HG03565 (cell line): Measurements from ENCODE around the gene ADGRD1.

Source experiments
- ATAC-seq: cut with Tn5 transposase; IDR thresholded peaks from one replicate; pipeline ENCODE4 v1.9.1; 2021; ENCODE audit warnings: mild to moderate bottlenecking, moderate library complexity; ENCODE audit not compliant: unreplicated experiment

The ADGRD1 gene

GRCh38 chr12:131187602-131188001 is 233.9 kb downstream of the ADGRD1 start:
- no peak for ATAC-seq

GRCh38 chr12:131188131-131189050 is 234.7 kb downstream of the ADGRD1 start:
- ATAC-seq, result no peak

GRCh38 chr12:131189781-131190180 is 236.1 kb downstream of the ADGRD1 start:
- no peak for ATAC-seq

GRCh38 chr12:131190965-131191364 is 237.3 kb downstream of the ADGRD1 start:
- ATAC-seq, result no peak
